ENCODE measurements around the gene REPS2.

REPS2 gene

GRCh38 chrX:16994736-16995135 is 48.3 kb downstream of the REPS2 start:
- Histone ChIP-seq H4K12ac (ENCODE audit: low read depth, low read length) (no peak overlapping the region), H2AK5ac (ENCODE audit: low read length) (no peak overlapping the region), H2BK120ac (ENCODE audit: insufficient read depth, low read length, poor library complexity) (no peak overlapping the region), H4K91ac (ENCODE audit: low read depth, low read length) (no peak overlapping the region), H3K79me2 (ENCODE audit: control insufficient read depth, insufficient read depth, low read length, poor library complexity) (no peaks in the 10 kb centered on the region), H3K4me3 (ENCODE audit: low read depth, low read length) (no peak overlapping the region), H3K27me3 (ENCODE audit: insufficient read depth, low read length) (no peaks in the 10 kb centered on the region), H3K36me3 (ENCODE audit: control insufficient read depth in 1 of 2, insufficient read depth in 2 of 2, low read length in 2 of 2) (no peaks in the 10 kb centered on the region), H3K23ac (ENCODE audit: low read length) (no peak overlapping the region), H3K27ac (ENCODE audit: low read depth, low read length) (no peak overlapping the region), H2BK12ac (ENCODE audit: low read length) (no peak overlapping the region), H3K9me3 (ENCODE audit: insufficient read depth, low read depth, low read length) (no peaks in the 10 kb centered on the region), H4K8ac (ENCODE audit: low read depth, low read length) (no peak overlapping the region), H3K4me1 (ENCODE audit: control insufficient read depth in 1 of 2, insufficient read depth in 2 of 2, low read length in 2 of 2) (no peaks in the 10 kb centered on the region), H3K4me2 (ENCODE audit: low read length) (no peak overlapping the region), H3K14ac (ENCODE audit: low read length) (no peak overlapping the region), H3K18ac (ENCODE audit: low read length) (no peak overlapping the region), H3K79me1 (ENCODE audit: low read length) (no peaks in the 10 kb centered on the region), H3K4ac (ENCODE audit: low read depth, low read length) (no peak overlapping the region), H3K9ac (ENCODE audit: low read length) (no peak overlapping the region), H2AFZ (ENCODE audit: insufficient read depth, low read length, poor library complexity) (no peak overlapping the region), H2BK5ac (ENCODE audit: low read depth, low read length, poor library complexity) (no peak overlapping the region)
- DNase-seq, result no peak
- no CpG with 5 or more reads among the region's 2 CpGs for WGBS (ENCODE audit: extremely low coverage, insufficient coverage, insufficient read length)

- Histone ChIP-seq H3K4me2 (ENCODE audit: low read length) (no peak overlapping the region), H3K14ac (ENCODE audit: low read length) (no peak overlapping the region), H3K27ac (ENCODE audit: low read depth, low read length) (no peak overlapping the region), H3K36me3 (ENCODE audit: control insufficient read depth in 1 of 2, insufficient read depth in 2 of 2, low read length in 2 of 2) (no peaks in the 10 kb centered on the region), H4K8ac (ENCODE audit: low read depth, low read length) (no peak overlapping the region), H4K12ac (ENCODE audit: low read depth, low read length) (no peak overlapping the region), H4K91ac (ENCODE audit: low read depth, low read length) (no peak overlapping the region), H3K79me2 (ENCODE audit: control insufficient read depth, insufficient read depth, low read length, poor library complexity) (no peaks in the 10 kb centered on the region), H3K9me3 (ENCODE audit: insufficient read depth, low read depth, low read length) (no peaks in the 10 kb centered on the region), H2BK5ac (ENCODE audit: low read depth, low read length, poor library complexity) (no peak overlapping the region), H3K79me1 (ENCODE audit: low read length) (no peaks in the 10 kb centered on the region), H3K18ac (ENCODE audit: low read length) (no peak overlapping the region), H2AFZ (ENCODE audit: insufficient read depth, low read length, poor library complexity) (no peak overlapping the region), H3K4me3 (ENCODE audit: low read depth, low read length) (no peak overlapping the region), H2AK5ac (ENCODE audit: low read length) (no peak overlapping the region), H2BK120ac (ENCODE audit: insufficient read depth, low read length, poor library complexity) (no peak overlapping the region), H2BK12ac (ENCODE audit: low read length) (no peak overlapping the region), H3K9ac (ENCODE audit: low read length) (no peak overlapping the region), H3K27me3 (ENCODE audit: insufficient read depth, low read length) (no peaks in the 10 kb centered on the region), H3K23ac (ENCODE audit: low read length) (no peak overlapping the region), H3K4ac (ENCODE audit: low read depth, low read length) (no peak overlapping the region), H3K4me1 (ENCODE audit: control insufficient read depth in 1 of 2, insufficient read depth in 2 of 2, low read length in 2 of 2) (no peaks in the 10 kb centered on the region)
- DNase-seq, result no peak
- WGBS (ENCODE audit: extremely low coverage, insufficient coverage, insufficient read length), result no CpG with 5 or more reads among the region's 2 CpGs
These were observed 50.9 kb downstream of the REPS2 start for GRCh38 chrX:16997313-16997712.

GRCh38 chrX:16999275-16999674 is 52.8 kb downstream of the REPS2 start:
- no peaks in the 10 kb centered on the region for H3K4me1 ChIP-seq (ENCODE audit: control insufficient read depth in 1 of 2, insufficient read depth in 2 of 2, low read length in 2 of 2)
- H3K79me2 ChIP-seq (ENCODE audit: control insufficient read depth, insufficient read depth, low read length, poor library complexity), result no peaks in the 10 kb centered on the region
- no peak overlapping the region for H3K14ac ChIP-seq (ENCODE audit: low read length)
- no peak overlapping the region for H3K18ac ChIP-seq (ENCODE audit: low read length)
- no peaks in the 10 kb centered on the region for H3K9me3 ChIP-seq (ENCODE audit: insufficient read depth, low read depth, low read length)
- H4K12ac ChIP-seq (ENCODE audit: low read depth, low read length), result no peak overlapping the region
- H3K27ac ChIP-seq (ENCODE audit: low read depth, low read length), result no peak overlapping the region
- H3K79me1 ChIP-seq (ENCODE audit: low read length), result no peaks in the 10 kb centered on the region
- H3K27me3 ChIP-seq (ENCODE audit: insufficient read depth, low read length), result no peaks in the 10 kb centered on the region
- H3K4ac ChIP-seq (ENCODE audit: low read depth, low read length), result no peak overlapping the region
- no peak overlapping the region for H4K91ac ChIP-seq (ENCODE audit: low read depth, low read length)
- H2AK5ac ChIP-seq (ENCODE audit: low read length), result no peak overlapping the region
- H3K4me2 ChIP-seq (ENCODE audit: low read length), result no peak overlapping the region
- H3K23ac ChIP-seq (ENCODE audit: low read length), result no peak overlapping the region
- H4K8ac ChIP-seq (ENCODE audit: low read depth, low read length), result no peak overlapping the region
- no peak overlapping the region for H3K4me3 ChIP-seq (ENCODE audit: low read depth, low read length)
- H2BK5ac ChIP-seq (ENCODE audit: low read depth, low read length, poor library complexity), result no peak overlapping the region
- H3K9ac ChIP-seq (ENCODE audit: low read length), result no peak overlapping the region
- H2AFZ ChIP-seq (ENCODE audit: insufficient read depth, low read length, poor library complexity), result no peak overlapping the region
- no peak for DNase-seq
- no peaks in the 10 kb centered on the region for H3K36me3 ChIP-seq (ENCODE audit: control insufficient read depth in 1 of 2, insufficient read depth in 2 of 2, low read length in 2 of 2)
- no peak overlapping the region for H2BK120ac ChIP-seq (ENCODE audit: insufficient read depth, low read length, poor library complexity)
- H2BK12ac ChIP-seq (ENCODE audit: low read length), result no peak overlapping the region

- no CpG with 5 or more reads among the region's 2 CpGs for whole genome bisulfite sequencing (ENCODE audit: extremely low coverage, insufficient coverage, insufficient read length)
- H3K18ac ChIP-seq (ENCODE audit: low read length), result no peak overlapping the region
These were observed 54.3 kb downstream of the REPS2 start for GRCh38 chrX:17000751-17001150.

More at GRCh38 chrX:17000751-17001150, 54.3 kb downstream of the REPS2 start:
- no peaks in the 10 kb centered on the region for H3K36me3 ChIP-seq (ENCODE audit: control insufficient read depth in 1 of 2, insufficient read depth in 2 of 2, low read length in 2 of 2)
- no peak overlapping the region for H3K27ac ChIP-seq (ENCODE audit: low read depth, low read length)
- no peaks in the 10 kb centered on the region for H3K4me1 ChIP-seq (ENCODE audit: control insufficient read depth in 1 of 2, insufficient read depth in 2 of 2, low read length in 2 of 2)
- no peak overlapping the region for H3K9ac ChIP-seq (ENCODE audit: low read length)
- H4K12ac ChIP-seq (ENCODE audit: low read depth, low read length), result no peak overlapping the region
- no peaks in the 10 kb centered on the region for H3K9me3 ChIP-seq (ENCODE audit: insufficient read depth, low read depth, low read length)
- no peaks in the 10 kb centered on the region for H3K79me2 ChIP-seq (ENCODE audit: control insufficient read depth, insufficient read depth, low read length, poor library complexity)
- H3K4me3 ChIP-seq (ENCODE audit: low read depth, low read length), result no peak overlapping the region
- no peak overlapping the region for H2BK120ac ChIP-seq (ENCODE audit: insufficient read depth, low read length, poor library complexity)
- no peak overlapping the region for H3K14ac ChIP-seq (ENCODE audit: low read length)
- H3K79me1 ChIP-seq (ENCODE audit: low read length), result no peaks in the 10 kb centered on the region
- H4K91ac ChIP-seq (ENCODE audit: low read depth, low read length), result no peak overlapping the region
- H2BK12ac ChIP-seq (ENCODE audit: low read length), result no peak overlapping the region
- H3K27me3 ChIP-seq (ENCODE audit: insufficient read depth, low read length), result no peaks in the 10 kb centered on the region
- H3K23ac ChIP-seq (ENCODE audit: low read length), result no peak overlapping the region
- H4K8ac ChIP-seq (ENCODE audit: low read depth, low read length), result no peak overlapping the region
- H2AK5ac ChIP-seq (ENCODE audit: low read length), result no peak overlapping the region
- no peak for DNase-seq
- H3K4ac ChIP-seq (ENCODE audit: low read depth, low read length), result no peak overlapping the region
- H2BK5ac ChIP-seq (ENCODE audit: low read depth, low read length, poor library complexity), result no peak overlapping the region
- no peak overlapping the region for H2AFZ ChIP-seq (ENCODE audit: insufficient read depth, low read length, poor library complexity)
- no peak overlapping the region for H3K4me2 ChIP-seq (ENCODE audit: low read length)

Measured in trophoblast cell (in vitro differentiated cells and primary cell).